Activated CD8-positive, alpha-beta T cell treated with anti-CD3 and anti-CD28 coated beads for 36 hours (primary cell): ENCODE data around the gene OLA1. TPM values are rescaled to one million over a fixed set of nuclear protein-coding genes. Genes with fewer than 3 reads are reported as not detected.
A peak's percentile ranks its signal among the peaks of the same experiment; 100 is the strongest.

Source experiments
- ATAC-seq: fragments of 200-7000 bp; cut with Tn5 transposase; one replicate; pipeline ENCODE4 v1.10.0; 2021; ENCODE audit warnings: mild to moderate bottlenecking, moderate library complexity
- CTCF ChIA-PET: fragments of 350-600 bp; sonication (Branson Sonifier 250); formaldehyde crosslinking; loops from one replicate; lab custom pipeline; 2021; ENCODE audit warnings: antibody characterized with exemption; lab: Charles Lee
- POLR2A ChIA-PET: fragments of 350-600 bp; sonication (Branson Sonifier 250); formaldehyde crosslinking; loops from one replicate; lab custom pipeline; 2021; ENCODE audit warnings: antibody characterized with exemption; lab: Charles Lee
- DNase-seq: peaks from one replicate; pipeline ENCODE4 v3.0.0-alpha.2; 2020
- H3K27ac Mint-ChIP-seq: one replicate; pipeline ENCODE4 v1.8.0; 2021; ENCODE audit warnings: mild to moderate bottlenecking, mixed read lengths
- H3K27me3 Mint-ChIP-seq: one replicate; pipeline ENCODE4 v1.8.0; 2021; ENCODE audit warnings: mixed read lengths
- H3K36me3 Mint-ChIP-seq: one replicate; pipeline ENCODE4 v1.8.0; 2021; ENCODE audit warnings: low read depth, mixed read lengths
- H3K4me1 Mint-ChIP-seq: one replicate; pipeline ENCODE4 v1.8.0; 2021; ENCODE audit warnings: low read depth, mixed read lengths
- H3K4me3 Mint-ChIP-seq: one replicate; pipeline ENCODE4 v1.8.0; 2021; ENCODE audit warnings: mild to moderate bottlenecking, moderate library complexity, mixed read lengths
- H3K9me3 Mint-ChIP-seq: one replicate; pipeline ENCODE4 v1.8.0; 2021; ENCODE audit warnings: mixed read lengths
- intact Hi-C: fragments of 100-400 bp; cut with micrococcal nuclease; formaldehyde crosslinking; loops from one replicate; pipeline ENCODE4 v1.10.0; 2022
- total RNA-seq, 2 experiments: library from RNA; stranded (reverse); gene quantifications; one replicate each; pipeline ENCODE4 v1.2.3, GENCODE V29; 2021
- TF ChIP-seq, protein P1 (sequence below): fragments of 200-600 bp; IDR thresholded peaks from one replicate; pipeline ENCODE4 v1.8.0; 2022; ENCODE audit warnings: antibody characterized with exemption, mild to moderate bottlenecking

Gene OLA1
- total RNA-seq, 2 experiments from 2014 or later: 128 to 137 TPM

DNA sequence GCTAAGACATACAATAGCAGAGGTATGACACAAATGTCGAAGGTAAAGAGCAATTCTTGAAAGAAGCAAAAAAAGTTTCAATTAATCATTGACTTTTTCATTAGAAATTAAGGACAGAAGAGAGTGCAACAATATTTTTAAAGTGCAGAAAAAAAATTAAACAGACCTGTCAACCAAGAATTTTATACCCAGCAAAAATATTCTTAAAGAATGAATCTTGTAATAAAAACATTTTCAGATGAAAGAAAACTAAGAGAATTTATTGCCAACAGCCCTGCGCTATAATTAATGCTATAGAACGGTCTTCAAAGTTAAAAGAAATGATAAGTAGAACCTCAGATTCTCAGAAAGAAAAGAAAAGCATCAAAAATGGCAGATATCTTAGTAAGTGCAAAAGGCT, 79.0 kb downstream of the OLA1 start:
- DNase-seq: no peak
- intact Hi-C loops: no loop called here
- H3K36me3 Mint-ChIP-seq: peaks cover 61% of the 10 kb centered on the region
- CTCF ChIA-PET: no interaction called here
- ATAC-seq: no peak
- H3K27me3 Mint-ChIP-seq: no peaks in the 10 kb centered on the region
- H3K4me1 Mint-ChIP-seq: peaks cover 5% of the 10 kb centered on the region
- POLR2A ChIA-PET: no interaction called here
- no peak overlapping the region for H3K4me3 Mint-ChIP-seq
- H3K9me3 Mint-ChIP-seq: peaks cover 37% of the 10 kb centered on the region
- TF ChIP-seq, protein P1, sequence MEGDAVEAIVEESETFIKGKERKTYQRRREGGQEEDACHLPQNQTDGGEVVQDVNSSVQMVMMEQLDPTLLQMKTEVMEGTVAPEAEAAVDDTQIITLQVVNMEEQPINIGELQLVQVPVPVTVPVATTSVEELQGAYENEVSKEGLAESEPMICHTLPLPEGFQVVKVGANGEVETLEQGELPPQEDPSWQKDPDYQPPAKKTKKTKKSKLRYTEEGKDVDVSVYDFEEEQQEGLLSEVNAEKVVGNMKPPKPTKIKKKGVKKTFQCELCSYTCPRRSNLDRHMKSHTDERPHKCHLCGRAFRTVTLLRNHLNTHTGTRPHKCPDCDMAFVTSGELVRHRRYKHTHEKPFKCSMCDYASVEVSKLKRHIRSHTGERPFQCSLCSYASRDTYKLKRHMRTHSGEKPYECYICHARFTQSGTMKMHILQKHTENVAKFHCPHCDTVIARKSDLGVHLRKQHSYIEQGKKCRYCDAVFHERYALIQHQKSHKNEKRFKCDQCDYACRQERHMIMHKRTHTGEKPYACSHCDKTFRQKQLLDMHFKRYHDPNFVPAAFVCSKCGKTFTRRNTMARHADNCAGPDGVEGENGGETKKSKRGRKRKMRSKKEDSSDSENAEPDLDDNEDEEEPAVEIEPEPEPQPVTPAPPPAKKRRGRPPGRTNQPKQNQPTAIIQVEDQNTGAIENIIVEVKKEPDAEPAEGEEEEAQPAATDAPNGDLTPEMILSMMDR: no peak
- no peak overlapping the region for H3K27ac Mint-ChIP-seq

DNA sequence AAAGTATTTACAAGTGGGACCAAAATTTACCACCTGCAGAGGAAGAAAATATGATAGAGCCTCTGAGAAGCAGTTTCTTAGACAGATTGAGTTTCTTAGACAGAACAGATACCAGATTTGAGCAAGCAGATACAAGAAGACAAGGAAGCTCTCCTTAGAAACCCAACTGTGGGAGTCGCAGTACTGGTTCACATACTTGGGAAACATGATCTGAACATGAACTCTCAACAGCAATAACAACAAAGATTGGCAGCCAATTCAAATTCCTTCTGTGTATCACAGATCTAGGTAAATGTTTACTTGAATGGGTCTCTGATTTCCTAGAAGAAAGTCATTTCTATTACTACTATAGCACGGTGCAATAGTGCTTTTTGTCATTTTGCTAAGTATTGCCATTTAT, 82.1 kb downstream of the OLA1 start:
- peaks cover 26% of the 10 kb centered on the region for H3K9me3 Mint-ChIP-seq
- no peaks in the 10 kb centered on the region for H3K27me3 Mint-ChIP-seq
- no peak for ATAC-seq
- no peak for DNase-seq
- ChIA-PET POLR2A (no interaction called here), CTCF (no interaction called here)
- H3K36me3 Mint-ChIP-seq: peaks cover 47% of the 10 kb centered on the region
- TF ChIP-seq, protein P1: no peak
- intact Hi-C loops: no loop called here
- H3K27ac Mint-ChIP-seq: no peak overlapping the region
- no peaks in the 10 kb centered on the region for H3K4me1 Mint-ChIP-seq
- H3K4me3 Mint-ChIP-seq: no peak overlapping the region

DNA sequence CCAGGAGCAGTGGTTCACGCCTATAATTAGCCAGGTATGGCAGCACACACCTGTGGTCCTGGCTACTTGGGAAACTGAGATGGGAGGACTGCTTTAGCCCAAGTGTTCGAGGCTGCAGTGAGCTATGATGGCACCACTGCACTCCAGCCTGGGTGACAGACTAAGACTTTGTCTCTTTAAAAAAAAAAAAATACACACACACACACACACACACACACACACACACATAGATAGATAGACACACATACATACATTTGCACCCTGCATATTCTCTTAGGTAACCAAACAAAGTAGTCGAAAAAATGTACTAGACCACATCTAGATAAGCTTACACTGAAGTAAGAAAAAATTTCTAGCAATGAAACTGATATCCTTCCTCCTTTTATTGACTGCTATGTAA, 86.8 kb downstream of the OLA1 start:
- TF ChIP-seq, protein P1: no peak
- ChIA-PET CTCF (no interaction called here), POLR2A (no interaction called here)
- ATAC-seq (no peak), DNase-seq (no peak)
- no peaks in the 10 kb centered on the region for H3K27me3 Mint-ChIP-seq
- H3K27ac Mint-ChIP-seq: no peak overlapping the region
- no peak overlapping the region for H3K4me3 Mint-ChIP-seq
- peaks cover 4% of the 10 kb centered on the region for H3K9me3 Mint-ChIP-seq
- intact Hi-C loops: no loop called here
- H3K36me3 Mint-ChIP-seq: peaks cover 18% of the 10 kb centered on the region
- peaks cover 6% of the 10 kb centered on the region for H3K4me1 Mint-ChIP-seq

DNA sequence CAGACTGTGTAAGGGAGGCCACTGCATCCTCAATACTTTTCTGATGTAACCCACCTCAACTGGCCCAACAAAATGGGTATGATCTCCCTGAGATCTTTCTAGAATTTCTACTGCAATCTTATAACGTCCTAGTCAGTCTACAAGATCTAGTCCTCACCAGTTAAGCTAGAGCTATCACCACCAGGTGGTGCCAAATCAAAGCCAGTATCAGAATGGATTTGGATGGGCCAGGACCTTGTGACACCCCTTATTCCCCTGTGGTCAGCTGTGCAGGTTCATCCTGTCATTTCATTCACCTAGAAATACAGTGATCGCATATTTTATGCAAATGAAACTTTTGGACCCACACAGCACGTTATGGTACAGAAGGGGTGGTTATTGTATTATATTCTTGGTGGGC, 90.3 kb downstream of the OLA1 start:
- Mint-ChIP-seq H3K27me3 (no peaks in the 10 kb centered on the region), H3K4me3 (no peak overlapping the region), H3K36me3 (peaks cover 10% of the 10 kb centered on the region), H3K27ac (no peak overlapping the region), H3K4me1 (peaks cover 11% of the 10 kb centered on the region), H3K9me3 (no peaks in the 10 kb centered on the region)
- TF ChIP-seq, protein P1: peak; percentile 31
- DNase-seq: peak; percentile 59
- POLR2A ChIA-PET: no interaction called here
- CTCF ChIA-PET: interaction anchor here (0.6 to 1.5 kb wide), 5 partner anchors 19 to 183 kb away, joined by 3 to 4 read pairs (median 4); no protein-coding TSS in a partner anchor
- intact Hi-C loops: no loop called here
- ATAC-seq: peak; percentile 45

DNA sequence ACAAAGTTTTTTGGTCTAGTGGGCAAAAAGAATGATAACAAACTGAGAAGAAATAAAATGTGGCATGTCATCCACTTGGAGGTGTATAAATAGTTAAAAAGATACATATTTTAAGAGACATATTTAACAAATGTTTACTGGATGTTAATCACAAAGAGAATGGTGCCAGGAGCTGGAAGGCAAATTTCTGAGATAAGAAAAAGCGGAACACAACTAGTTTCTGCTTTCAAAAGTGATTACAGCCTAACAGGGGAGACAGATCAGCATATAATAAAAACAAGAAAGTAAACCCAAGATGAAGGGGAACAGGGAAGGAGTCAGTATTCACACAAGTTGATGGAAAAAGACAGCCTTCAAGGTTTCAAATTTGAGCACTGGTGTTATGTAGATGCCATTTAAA, 91.3 kb downstream of the OLA1 start:
- Mint-ChIP-seq H3K9me3 (no peaks in the 10 kb centered on the region), H3K36me3 (peaks cover 9% of the 10 kb centered on the region), H3K4me3 (no peak overlapping the region), H3K4me1 (peaks cover 11% of the 10 kb centered on the region), H3K27me3 (no peaks in the 10 kb centered on the region), H3K27ac (no peak overlapping the region)
- no peak for DNase-seq
- TF ChIP-seq, protein P1: no peak
- CTCF ChIA-PET: no interaction called here
- ATAC-seq: no peak
- intact Hi-C loops: no loop called here
- POLR2A ChIA-PET: no interaction called here
